ENCODE measurements around the gene COL6A3. TPM values are rescaled to one million over a fixed set of nuclear protein-coding genes. Genes with fewer than 3 reads are reported as not detected.
"Not testable (repeated sequence)": the region's sequence is repeated elsewhere in the genome, so short reads cannot be mapped to it uniquely, and the experiment has no call there.

The COL6A3 gene
- total and polyA plus RNA-seq, 2 donors (not counting 1 experiment from before 2014, with no cell fraction given) = 316 to 1,525 TPM

- TF ChIP-seq CTCF (conservative IDR thresholded peaks at IDR 0.05 in 1 of 2, IDR thresholded peaks at IDR 0.05 in 1 of 2; ENCODE audit: low read depth in 1 of 2, low read length in 2 of 2) (no peak), EZH2 (IDR thresholded peaks at IDR 0.05; ENCODE audit: low read length, missing control alignments) (no peak)
- Histone ChIP-seq H3K9ac (ENCODE audit: insufficient read depth, low read length) (no peak overlapping the region), H3K27me3 (ENCODE audit: control insufficient read depth, insufficient read depth, low read length) (no peaks in the 10 kb centered on the region), H3K27ac (ENCODE audit: insufficient read depth, low read length) (peak overlapping the region; percentile 61), H3K79me2 (ENCODE audit: control insufficient read depth, insufficient read depth, low read length) (no peaks in the 10 kb centered on the region), H3K4me2 (ENCODE audit: extremely low read depth, insufficient read depth, low read length) (peak overlapping the region; percentile 26), H3K4me1 (ENCODE audit: control insufficient read depth, extremely low read depth, insufficient read depth, low read length) (peaks cover 36% of the 10 kb centered on the region), H2AFZ (ENCODE audit: low read length) (no peak overlapping the region), H3K4me3 (replicated peaks in 1 of 4; ENCODE audit: control extremely low read depth in 1 of 4, insufficient read depth in 1 of 4, low read depth in 3 of 4, low read length in 4 of 4) (no peak overlapping the region), H4K20me1 (ENCODE audit: control insufficient read depth, extremely low read depth, insufficient read depth, low read length) (no peaks in the 10 kb centered on the region), H3K36me3 (ENCODE audit: control insufficient read depth, insufficient read depth, low read length) (no peaks in the 10 kb centered on the region), H3K9me3 (ENCODE audit: control insufficient read depth, insufficient read depth, low read depth, low read length) (no peaks in the 10 kb centered on the region)
- peak; percentile 83 to 95 for DNase-seq (ENCODE audit: low read depth in 2 of 2)
Measured at GRCh38 chr2:237304763-237305514, 109.0 kb downstream of the COL6A3 start.

GRCh38 chr2:237303244-237303643 lies 110.7 kb downstream of the COL6A3 start:
- H3K27ac ChIP-seq (ENCODE audit: insufficient read depth, low read length); H3K4me3 ChIP-seq (replicated peaks in 1 of 4; ENCODE audit: control extremely low read depth in 1 of 4, insufficient read depth in 1 of 4, low read depth in 3 of 4, low read length in 4 of 4); H2AFZ ChIP-seq (ENCODE audit: low read length); DNase-seq (ENCODE audit: low read depth in 2 of 2); H3K9me3 ChIP-seq (ENCODE audit: control insufficient read depth, insufficient read depth, low read depth, low read length); H3K36me3 ChIP-seq (ENCODE audit: control insufficient read depth, insufficient read depth, low read length); H3K9ac ChIP-seq (ENCODE audit: insufficient read depth, low read length); H4K20me1 ChIP-seq (ENCODE audit: control insufficient read depth, extremely low read depth, insufficient read depth, low read length); H3K27me3 ChIP-seq (ENCODE audit: control insufficient read depth, insufficient read depth, low read length); H3K79me2 ChIP-seq (ENCODE audit: control insufficient read depth, insufficient read depth, low read length); H3K4me2 ChIP-seq (ENCODE audit: extremely low read depth, insufficient read depth, low read length): not testable (repeated sequence)
- H3K4me1 ChIP-seq (ENCODE audit: control insufficient read depth, extremely low read depth, insufficient read depth, low read length) = peaks cover 38% of the 10 kb centered on the region

- TF ChIP-seq EZH2 (IDR thresholded peaks at IDR 0.05; ENCODE audit: low read length, missing control alignments) (no peak), CTCF (conservative IDR thresholded peaks at IDR 0.05 in 1 of 2, IDR thresholded peaks at IDR 0.05 in 1 of 2; ENCODE audit: low read depth in 1 of 2, low read length in 2 of 2) (no peak)
- no peak overlapping the region for H3K4me3 ChIP-seq (replicated peaks in 1 of 4; ENCODE audit: control extremely low read depth in 1 of 4, insufficient read depth in 1 of 4, low read depth in 3 of 4, low read length in 4 of 4)
- H3K27ac ChIP-seq (ENCODE audit: insufficient read depth, low read length) = no peak overlapping the region
- no peaks in the 10 kb centered on the region for H3K9me3 ChIP-seq (ENCODE audit: control insufficient read depth, insufficient read depth, low read depth, low read length)
- H3K4me1 ChIP-seq (ENCODE audit: control insufficient read depth, extremely low read depth, insufficient read depth, low read length) = peaks cover 44% of the 10 kb centered on the region
- no peak for DNase-seq (ENCODE audit: low read depth in 2 of 2)
- no peak overlapping the region for H2AFZ ChIP-seq (ENCODE audit: low read length)
- H3K27me3 ChIP-seq (ENCODE audit: control insufficient read depth, insufficient read depth, low read length) = no peaks in the 10 kb centered on the region
- no peaks in the 10 kb centered on the region for H3K79me2 ChIP-seq (ENCODE audit: control insufficient read depth, insufficient read depth, low read length)
- H3K36me3 ChIP-seq (ENCODE audit: control insufficient read depth, insufficient read depth, low read length) = no peaks in the 10 kb centered on the region
- H3K4me2 ChIP-seq (ENCODE audit: extremely low read depth, insufficient read depth, low read length) = no peak overlapping the region
- H3K9ac ChIP-seq (ENCODE audit: insufficient read depth, low read length) = no peak overlapping the region
- H4K20me1 ChIP-seq (ENCODE audit: control insufficient read depth, extremely low read depth, insufficient read depth, low read length) = no peaks in the 10 kb centered on the region
Measured at GRCh38 chr2:237301595-237301994, 112.4 kb downstream of the COL6A3 start.
